Ascending aorta (tissue), 2 donors: ENCODE results near the gene HOXC11. TPM values are rescaled to one million over a fixed set of nuclear protein-coding genes. Genes with fewer than 3 reads are reported as not detected.
A peak's percentile ranks its signal among the peaks of the same experiment; 100 is the strongest.

Source experiments
- DNase-seq, 2 donors: peaks; one replicate each; pipeline ENCODE4 v3.0.0-alpha.2; 2019; ENCODE audit warnings: low spot score in 2 of 2
- H3K27ac ChIP-seq, 2 donors: fragments of 200-600 bp; sonication (generic); one replicate each; pipeline ENCODE4 v1.5.1; 2016 to 2017; ENCODE audit warnings: mild to moderate bottlenecking in 1 of 2
- H3K27me3 ChIP-seq: fragments of 200-600 bp; sonication (generic); one replicate; pipeline ENCODE4 v1.5.1; 2017
- H3K36me3 ChIP-seq, 2 donors: fragments of 200-600 bp; sonication (generic); one replicate each; pipeline ENCODE4 v1.5.1; 2016
- H3K4me1 ChIP-seq, 2 donors: fragments of 200-600 bp; sonication (generic); one replicate each; pipeline ENCODE4 v1.5.1; 2016 to 2017; ENCODE audit warnings: mild to moderate bottlenecking in 1 of 2
- H3K4me3 ChIP-seq, 2 donors: fragments of 200-600 bp; sonication (generic); one replicate each; pipeline ENCODE4 v1.5.1; 2016 to 2017; ENCODE audit warnings: mild to moderate bottlenecking in 1 of 2
- H3K9me3 ChIP-seq, 2 donors: fragments of 200-600 bp; sonication (generic); one replicate each; pipeline ENCODE4 v1.5.1; 2016
- CTCF ChIP-seq, 3 experiments: fragments of 200-600 bp in 2 of 3; fragments of 450-650 bp in 1 of 3; sonication (generic) in 2 of 3; IDR thresholded peaks; one replicate each; pipeline ENCODE4 v1.5.1; 2016 to 2019; ENCODE audit warnings: antibody characterized with exemption in 3 of 3, mild to moderate bottlenecking in 1 of 3, moderate library complexity in 1 of 3
- intact Hi-C: fragments of 100-400 bp; cut with DNase I; formaldehyde crosslinking; loops from one replicate; pipeline ENCODE4 v1.15.1; 2023
- total RNA-seq: library from RNA; depleted of rRNA; stranded (reverse); fragments of >200 nt; gene quantifications from one replicate; pipeline ENCODE4 v1.1.0, GENCODE V29; 2016

HOXC11 gene
- total RNA-seq, 1 donor from 2014 or later, result 0.32 TPM

GRCh38 chr12:53973236-53974042 lies 513 bp downstream of the HOXC11 start:
- no peak for TF ChIP-seq CTCF (IDR thresholded peaks at IDR 0.05)

GRCh38 chr12:53974084-53975063 lies 1.4 kb downstream of the HOXC11 start, which contains the start of gene HOTAIR:
HOTAIR (minus strand) TSS chr12:53974954.
- no peaks in the 10 kb centered on the region for H3K9me3 ChIP-seq
- peaks cover 43% of the 10 kb centered on the region for H3K27me3 ChIP-seq
- H3K36me3 ChIP-seq, result no peaks in the 10 kb centered on the region
- H3K27ac ChIP-seq, result no peak within 1 kb of the TSS
- intact Hi-C loops, result no loop called here
- DNase-seq, result no peak
- TF ChIP-seq CTCF (IDR thresholded peaks at IDR 0.05), result no peak
- peaks cover 5 to 24% of the 10 kb centered on the region in 2 donors for H3K4me1 ChIP-seq
- H3K4me3 ChIP-seq, result peak within 1 kb of the TSS; percentile 48 to 53

More at GRCh38 chr12:53973236-53974042, 513 bp downstream of the HOXC11 start:
- Histone ChIP-seq H3K27ac (no peak overlapping the region), H3K4me1 (peaks cover 5 to 24% of the 10 kb centered on the region in 2 donors), H3K9me3 (no peaks in the 10 kb centered on the region), H3K36me3 (no peaks in the 10 kb centered on the region), H3K4me3 (peak overlapping the region; percentile 48 to 53), H3K27me3 (peaks cover 43% of the 10 kb centered on the region)
- DNase-seq, result no peak
- intact Hi-C loops, result no loop called here

- Histone ChIP-seq H3K4me1 (peaks cover 5 to 24% of the 10 kb centered on the region in 2 donors), H3K27me3 (peaks cover 43% of the 10 kb centered on the region), H3K4me3 (peak overlapping the region; percentile 48 to 53), H3K27ac (no peak overlapping the region), H3K36me3 (no peaks in the 10 kb centered on the region), H3K9me3 (no peaks in the 10 kb centered on the region)
- no peak for TF ChIP-seq CTCF (IDR thresholded peaks at IDR 0.05)
- intact Hi-C loops, result no loop called here
- DNase-seq, result no peak
Measured at GRCh38 chr12:53975064-53975471, 2.1 kb downstream of the HOXC11 start.

GRCh38 chr12:53975479-53976152 lies 2.7 kb downstream of the HOXC11 start:
- no peak for TF ChIP-seq CTCF (IDR thresholded peaks at IDR 0.05)
- no peak overlapping the region for H3K27ac ChIP-seq
- peaks cover 43% of the 10 kb centered on the region for H3K27me3 ChIP-seq
- no peaks in the 10 kb centered on the region for H3K9me3 ChIP-seq
- H3K4me3 ChIP-seq, result peak overlapping the region in 1 of 2 donors; percentile 48
- H3K36me3 ChIP-seq, result no peaks in the 10 kb centered on the region
- H3K4me1 ChIP-seq, result peaks cover 5 to 24% of the 10 kb centered on the region in 2 donors
- no peak for DNase-seq
- intact Hi-C loops, result no loop called here

GRCh38 chr12:53976172-53976822 lies 3.4 kb downstream of the HOXC11 start:
- H3K4me1 ChIP-seq, result peaks cover 5 to 24% of the 10 kb centered on the region in 2 donors
- no peak for TF ChIP-seq CTCF (IDR thresholded peaks at IDR 0.05)
- no peak for DNase-seq
- no peak overlapping the region for H3K27ac ChIP-seq
- intact Hi-C loops, result no loop called here
- peaks cover 43% of the 10 kb centered on the region for H3K27me3 ChIP-seq
- no peaks in the 10 kb centered on the region for H3K9me3 ChIP-seq
- no peak overlapping the region for H3K4me3 ChIP-seq
- no peaks in the 10 kb centered on the region for H3K36me3 ChIP-seq
